ENCODE data around the gene B3GNT8. TPM values are rescaled to one million over a fixed set of nuclear protein-coding genes. Genes with fewer than 3 reads are reported as not detected.

B3GNT8 gene
- total RNA-seq, 1 experiment from 2014 or later = not detected

GRCh38 chr19:41426116-41426841 lies 895 bp downstream of the B3GNT8 start:
- DNase-seq (ENCODE audit: low read depth, low spot score) (no peak), ATAC-seq (no peak)
- Histone ChIP-seq H2AFZ (ENCODE audit: low read depth, low read length, poor library complexity, severe bottlenecking) (no peak overlapping the region), H3K9me3 (ENCODE audit: control insufficient read depth in 1 of 2, insufficient read depth in 1 of 2, low read depth in 1 of 2, low read length in 2 of 2) (no peaks in the 10 kb centered on the region), H3K9me2 (ENCODE audit: insufficient read depth) (no peaks in the 10 kb centered on the region), H3K27me3 (ENCODE audit: insufficient read depth, low read length) (no peaks in the 10 kb centered on the region), H4K20me1 (ENCODE audit: insufficient read depth) (no peaks in the 10 kb centered on the region), H3K9ac (ENCODE audit: low read length) (no peak overlapping the region), H3K4me3 (replicated peaks in 1 of 2; ENCODE audit: low read depth in 1 of 2, low read length in 2 of 2) (no peak overlapping the region), H3K79me2 (ENCODE audit: insufficient read depth, low read length) (no peaks in the 10 kb centered on the region), H3K27ac (ENCODE audit: low read depth, low read length) (no peak overlapping the region), H3K4me1 (ENCODE audit: control insufficient read depth in 1 of 2, insufficient read depth in 2 of 2, low read length in 2 of 2) (peaks cover 0 to 5% of the 10 kb centered on the region in 2 experiments; a peak in 2 of 4 replicates), H3K4me2 (ENCODE audit: low read length) (no peak overlapping the region), H3K36me3 (ENCODE audit: control insufficient read depth in 1 of 2, insufficient read depth in 2 of 2, low read length in 2 of 2) (no peaks in the 10 kb centered on the region; a peak in 2 of 4 replicates)
- intact Hi-C loops (cut with micrococcal nuclease) = no loop called here
- no TSS peak for BruUV-seq (replicated peaks)
- ChIA-PET CTCF (no interaction called here), POLR2A (no interaction called here), RAD21 (ENCODE audit: low non-redundant PET in 1 of 2, low total read pairs in 2 of 2, uncharacterized antibody in 2 of 2, unreplicated experiment in 2 of 2) (no interaction called here)
- no peak for TF ChIP-seq ZBTB33 (IDR thresholded peaks at IDR 0.05; ENCODE audit: extremely low read depth, insufficient replicate concordance, low read length)
- TF ChIP-seq CEBPB (IDR thresholded peaks at IDR 0.05; ENCODE audit: low read depth) = no peak
- no peak for TF ChIP-seq JUND (IDR thresholded peaks at IDR 0.05)
- no peak for TF ChIP-seq SP1 (IDR thresholded peaks at IDR 0.05; ENCODE audit: low read depth)
- TF ChIP-seq MAX (IDR thresholded peaks at IDR 0.05) = no peak
- no peak for TF ChIP-seq POLR2A (IDR thresholded peaks at IDR 0.05; ENCODE audit: borderline replicate concordance, extremely low read depth, insufficient read depth, insufficient read length)
- TF ChIP-seq YY1 (IDR thresholded peaks at IDR 0.05; ENCODE audit: extremely low read depth, insufficient replicate concordance, low read depth, low read length) = no peak
- no peak for TF ChIP-seq ATF3 (IDR thresholded peaks at IDR 0.05)
- no peak for TF ChIP-seq TCF7L2 (IDR thresholded peaks at IDR 0.05; ENCODE audit: borderline replicate concordance, extremely low read depth, insufficient read depth, insufficient read length)

Measured in HCT116 (cell line).